Adipocyte (in vitro differentiated cells): ENCODE data around the gene AKR7A2.

ENCODE experiments used
- DNase-seq: peaks from one replicate; pipeline ENCODE4 v3.0.0-alpha.2; 2015; ENCODE audit warnings: low read depth
- H3K27me3 ChIP-seq: replicated peaks from 2 replicates; pipeline ENCODE4 v1.7.0; 2013; ENCODE audit warnings: mild to moderate bottlenecking, low read length, moderate library complexity; ENCODE audit not compliant: control insufficient read depth, insufficient read depth
- H3K36me3 ChIP-seq: 2 replicates; pipeline ENCODE4 v1.7.0; 2013; ENCODE audit warnings: low read length, mild to moderate bottlenecking, moderate library complexity; ENCODE audit not compliant: control insufficient read depth, insufficient read depth, severe bottlenecking
- H3K4me1 ChIP-seq: 2 replicates; pipeline ENCODE4 v1.7.0; 2013; ENCODE audit warnings: mild to moderate bottlenecking, low read length, moderate library complexity; ENCODE audit not compliant: control insufficient read depth, insufficient read depth
- H3K4me3 ChIP-seq: 2 replicates; pipeline ENCODE4 v1.7.0; 2013; ENCODE audit warnings: mild to moderate bottlenecking, low read length, moderate library complexity
- H3K9ac ChIP-seq: 2 replicates; pipeline ENCODE4 v1.7.0; 2013; ENCODE audit warnings: mild to moderate bottlenecking, low read length, moderate library complexity
- H3K9me3 ChIP-seq: 2 replicates; pipeline ENCODE4 v1.7.0; 2013; ENCODE audit warnings: mild to moderate bottlenecking, low read length, moderate library complexity; ENCODE audit not compliant: control insufficient read depth

AKR7A2 gene

GRCh38 chr1:19322481-19322880, 10.5 kb upstream of the AKR7A2 start:
- peaks cover 65% of the 10 kb centered on the region for H3K36me3 ChIP-seq
- H3K9ac ChIP-seq: no peak overlapping the region
- H3K4me1 ChIP-seq: no peaks in the 10 kb centered on the region
- H3K4me3 ChIP-seq: no peak overlapping the region
- H3K9me3 ChIP-seq: no peaks in the 10 kb centered on the region
- DNase-seq: no peak
- H3K27me3 ChIP-seq: no peaks in the 10 kb centered on the region

GRCh38 chr1:19321071-19321470, 9.1 kb upstream of the AKR7A2 start:
- no peak for DNase-seq
- no peaks in the 10 kb centered on the region for H3K27me3 ChIP-seq
- H3K9me3 ChIP-seq: no peaks in the 10 kb centered on the region
- no peak overlapping the region for H3K9ac ChIP-seq
- no peaks in the 10 kb centered on the region for H3K4me1 ChIP-seq
- H3K4me3 ChIP-seq: no peak overlapping the region
- H3K36me3 ChIP-seq: peaks cover 51% of the 10 kb centered on the region

GRCh38 chr1:19319196-19319595, 7.3 kb upstream of the AKR7A2 start:
- H3K9ac ChIP-seq: no peak overlapping the region
- H3K27me3 ChIP-seq: no peaks in the 10 kb centered on the region
- H3K4me1 ChIP-seq: no peaks in the 10 kb centered on the region
- H3K36me3 ChIP-seq: peaks cover 39% of the 10 kb centered on the region
- no peaks in the 10 kb centered on the region for H3K9me3 ChIP-seq
- no peak for DNase-seq
- H3K4me3 ChIP-seq: no peak overlapping the region

DNA sequence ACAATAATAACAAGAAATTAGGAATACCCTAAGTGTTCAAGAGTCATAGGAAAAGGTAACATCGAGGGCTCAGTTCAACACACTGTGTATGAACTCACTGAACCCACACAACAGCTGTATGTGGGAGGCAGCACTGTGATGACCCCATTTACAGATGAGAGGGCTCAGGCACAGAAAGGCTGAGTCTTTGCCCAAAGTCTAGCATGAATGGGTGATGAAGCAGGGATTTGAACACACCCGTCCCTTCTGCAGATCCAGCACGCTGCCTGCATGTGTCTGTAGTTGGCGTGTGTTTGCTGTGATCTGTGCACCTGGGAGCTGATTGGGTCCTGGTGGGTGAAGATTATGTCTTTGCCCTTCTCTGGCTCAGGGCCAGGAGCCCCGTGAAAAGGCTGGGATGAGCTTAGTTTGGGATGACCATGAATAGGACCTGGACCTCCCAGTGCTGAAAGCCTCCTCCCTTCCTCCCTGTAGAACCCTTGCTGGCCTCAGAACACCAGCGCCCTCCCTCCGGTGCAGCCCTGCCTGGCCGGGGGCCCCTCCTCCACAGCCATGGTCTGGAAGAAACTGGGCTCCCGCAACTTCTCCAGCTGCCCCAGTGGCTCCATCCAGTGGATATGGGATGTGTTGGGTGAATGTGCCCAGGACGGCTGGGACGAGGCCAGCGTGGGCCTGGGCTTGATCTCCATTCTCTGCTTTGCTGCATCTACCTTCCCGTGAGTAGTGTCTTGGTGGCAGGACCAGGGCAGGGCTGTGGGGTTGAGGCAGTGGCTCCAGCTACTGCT, 5.4 kb upstream of the AKR7A2 start:
- no peak for DNase-seq
- H3K9me3 ChIP-seq: no peaks in the 10 kb centered on the region
- H3K4me3 ChIP-seq: no peak overlapping the region
- peaks cover 34% of the 10 kb centered on the region for H3K36me3 ChIP-seq
- peaks cover 10% of the 10 kb centered on the region for H3K4me1 ChIP-seq
- no peak overlapping the region for H3K9ac ChIP-seq
- no peaks in the 10 kb centered on the region for H3K27me3 ChIP-seq

- H3K27me3 ChIP-seq: no peaks in the 10 kb centered on the region
- peaks cover 25% of the 10 kb centered on the region for H3K36me3 ChIP-seq
- peak; percentile 40 for DNase-seq
- no peaks in the 10 kb centered on the region for H3K9me3 ChIP-seq
- no peak overlapping the region for H3K9ac ChIP-seq
- peaks cover 16% of the 10 kb centered on the region for H3K4me1 ChIP-seq
- no peak overlapping the region for H3K4me3 ChIP-seq
Observed at GRCh38 chr1:19315378-19316198, 3.6 kb upstream of the AKR7A2 start.

DNA sequence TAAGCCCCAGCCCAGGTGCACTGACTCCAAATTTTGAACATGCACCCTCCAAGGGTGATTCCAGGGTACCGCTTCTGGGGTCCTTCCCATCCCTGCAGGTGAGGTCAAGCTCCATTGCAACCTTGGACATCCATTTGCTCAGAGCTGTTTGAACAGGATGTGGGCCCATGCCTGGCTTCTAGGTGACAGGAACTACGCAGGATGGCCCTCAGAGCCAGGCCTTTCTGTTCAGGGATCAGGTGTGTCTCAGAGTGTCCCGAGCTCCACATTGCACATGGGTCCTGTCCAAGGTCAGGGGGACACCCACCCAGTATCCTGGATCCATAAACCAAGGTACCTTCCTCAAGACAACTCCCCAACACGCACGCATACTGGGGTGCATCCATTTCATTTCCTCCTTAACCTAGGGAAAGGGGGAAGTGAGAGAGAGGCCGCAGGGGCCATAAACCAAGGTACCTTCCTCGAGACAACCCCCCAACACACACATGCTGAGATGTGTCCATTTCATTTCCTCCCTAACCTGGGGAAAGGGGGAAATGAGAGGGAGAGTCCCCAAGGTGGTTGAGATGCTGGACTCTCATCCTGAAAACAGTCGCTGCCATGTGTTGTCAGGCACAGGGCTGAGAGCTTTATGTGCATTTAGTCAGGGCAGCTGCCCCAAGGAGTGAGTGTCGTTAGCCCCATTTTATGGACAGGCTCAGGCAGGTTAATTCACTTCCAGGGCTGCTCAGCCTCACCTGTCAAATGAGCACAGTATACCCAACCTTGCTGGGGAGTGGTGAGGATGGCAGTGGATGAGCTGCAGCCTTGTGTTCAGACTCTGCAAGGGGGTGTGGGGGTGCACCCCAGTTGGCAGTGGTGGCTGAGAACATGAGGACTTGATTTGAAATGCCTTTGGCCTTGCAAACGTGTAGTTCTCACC, 2.3 kb upstream of the AKR7A2 start:
- Histone ChIP-seq H3K4me1 (peaks cover 28% of the 10 kb centered on the region), H3K9me3 (no peaks in the 10 kb centered on the region), H3K27me3 (no peaks in the 10 kb centered on the region), H3K36me3 (peaks cover 20% of the 10 kb centered on the region), H3K4me3 (no peak overlapping the region), H3K9ac (no peak overlapping the region)
- DNase-seq: no peak

DNA sequence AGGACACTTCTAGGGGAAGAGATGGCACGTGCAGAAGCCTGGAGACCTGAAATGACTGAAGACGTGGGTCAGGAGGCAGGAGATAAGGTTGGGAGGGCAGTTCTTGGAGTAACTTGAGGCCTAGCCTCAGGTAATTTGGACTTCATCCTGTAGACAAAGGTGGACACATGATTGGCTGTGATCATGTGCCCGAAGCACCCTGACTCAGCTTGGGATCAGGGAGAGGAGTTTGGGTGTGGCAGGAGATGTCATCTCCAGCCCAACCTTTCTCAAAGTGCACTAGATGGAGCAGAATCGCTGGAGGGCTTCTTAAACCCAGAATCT, 1.7 kb upstream of the AKR7A2 start:
- no peaks in the 10 kb centered on the region for H3K9me3 ChIP-seq
- peaks cover 32% of the 10 kb centered on the region for H3K4me1 ChIP-seq
- H3K9ac ChIP-seq: no peak overlapping the region
- peak overlapping the region; percentile 93 for H3K4me3 ChIP-seq
- no peaks in the 10 kb centered on the region for H3K27me3 ChIP-seq
- no peak for DNase-seq
- peaks cover 16% of the 10 kb centered on the region for H3K36me3 ChIP-seq

DNA sequence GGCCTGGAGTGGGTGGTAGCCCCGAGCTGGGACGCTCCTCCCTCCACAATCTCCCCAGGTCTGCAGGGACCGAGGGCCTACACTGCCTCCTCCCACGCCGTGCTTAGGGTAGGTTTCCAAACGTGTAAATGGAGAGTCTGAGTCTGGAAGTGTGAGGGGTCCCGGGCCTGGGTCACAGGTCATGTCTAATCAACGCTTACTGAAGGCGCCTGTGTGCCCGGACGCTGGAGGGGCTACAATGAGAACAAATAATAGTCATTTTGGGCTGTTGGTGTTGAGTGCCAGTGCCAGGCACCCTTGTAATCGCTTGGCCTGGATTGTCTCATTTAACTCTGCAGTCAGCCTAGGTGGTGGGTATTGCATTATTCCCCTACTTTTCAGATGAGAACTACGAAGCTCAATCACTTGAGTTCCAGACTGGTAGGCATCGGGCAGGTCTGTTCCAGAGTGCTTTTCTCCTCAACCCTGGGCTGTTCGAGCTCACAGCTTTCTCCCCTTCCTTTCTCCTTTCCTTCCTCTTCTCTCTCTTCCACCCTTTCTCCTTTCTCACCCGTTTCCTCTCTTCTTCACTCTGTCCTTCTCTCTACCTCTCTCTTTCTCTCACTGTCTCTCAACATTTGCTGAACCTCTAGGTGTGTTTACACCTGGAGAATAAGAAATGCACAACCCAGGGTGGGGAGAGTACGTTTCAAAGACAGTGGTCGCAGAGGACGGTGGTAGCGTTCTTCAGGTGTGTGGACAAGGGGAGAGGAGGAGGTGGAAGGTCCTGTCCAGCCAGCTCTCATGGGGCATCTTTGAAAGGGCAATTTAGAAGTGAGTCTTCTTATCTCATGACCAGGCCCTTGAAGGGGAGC, 1.1 kb upstream of the AKR7A2 start:
- Histone ChIP-seq H3K9ac (peak overlapping the region; percentile 92), H3K9me3 (no peaks in the 10 kb centered on the region), H3K27me3 (no peaks in the 10 kb centered on the region), H3K4me3 (peak overlapping the region; percentile 93), H3K36me3 (peaks cover 18% of the 10 kb centered on the region), H3K4me1 (peaks cover 32% of the 10 kb centered on the region)
- DNase-seq: no peak

- peaks cover 32% of the 10 kb centered on the region for H3K4me1 ChIP-seq
- H3K36me3 ChIP-seq: peaks cover 29% of the 10 kb centered on the region
- H3K27me3 ChIP-seq: no peaks in the 10 kb centered on the region
- DNase-seq: no peak
- H3K9ac ChIP-seq: peak overlapping the region; percentile 94
- peak overlapping the region; percentile 93 for H3K4me3 ChIP-seq
- no peaks in the 10 kb centered on the region for H3K9me3 ChIP-seq
Observed at GRCh38 chr1:19311503-19311930, 427 bp downstream of the AKR7A2 start.

GRCh38 chr1:19310720-19311502, 1.0 kb downstream of the AKR7A2 start:
- peaks cover 35% of the 10 kb centered on the region for H3K36me3 ChIP-seq
- H3K9me3 ChIP-seq: no peaks in the 10 kb centered on the region
- peak; percentile 41 for DNase-seq
- no peaks in the 10 kb centered on the region for H3K27me3 ChIP-seq
- peaks cover 32% of the 10 kb centered on the region for H3K4me1 ChIP-seq
- peak overlapping the region; percentile 94 for H3K9ac ChIP-seq
- peak overlapping the region; percentile 93 for H3K4me3 ChIP-seq
